ENCODE measurements around the gene AMZ1. TPM values are rescaled to one million over a fixed set of nuclear protein-coding genes. Genes with fewer than 3 reads are reported as not detected.
A peak's percentile ranks its signal among the peaks of the same experiment; 100 is the strongest.
"Not testable (repeated sequence)": the region's sequence is repeated elsewhere in the genome, so short reads cannot be mapped to it uniquely, and the experiment has no call there.

The AMZ1 gene
- total RNA-seq, 1 experiment from 2014 or later, result not detected

GRCh38 chr7:2727206-2727605 is 39.2 kb downstream of the AMZ1 start:
- not testable (repeated sequence) for DNase-seq (ENCODE audit: low spot score)

- no peak for DNase-seq (ENCODE audit: low spot score)
Observed at GRCh38 chr7:2728316-2729030, 40.5 kb downstream of the AMZ1 start.

DNA sequence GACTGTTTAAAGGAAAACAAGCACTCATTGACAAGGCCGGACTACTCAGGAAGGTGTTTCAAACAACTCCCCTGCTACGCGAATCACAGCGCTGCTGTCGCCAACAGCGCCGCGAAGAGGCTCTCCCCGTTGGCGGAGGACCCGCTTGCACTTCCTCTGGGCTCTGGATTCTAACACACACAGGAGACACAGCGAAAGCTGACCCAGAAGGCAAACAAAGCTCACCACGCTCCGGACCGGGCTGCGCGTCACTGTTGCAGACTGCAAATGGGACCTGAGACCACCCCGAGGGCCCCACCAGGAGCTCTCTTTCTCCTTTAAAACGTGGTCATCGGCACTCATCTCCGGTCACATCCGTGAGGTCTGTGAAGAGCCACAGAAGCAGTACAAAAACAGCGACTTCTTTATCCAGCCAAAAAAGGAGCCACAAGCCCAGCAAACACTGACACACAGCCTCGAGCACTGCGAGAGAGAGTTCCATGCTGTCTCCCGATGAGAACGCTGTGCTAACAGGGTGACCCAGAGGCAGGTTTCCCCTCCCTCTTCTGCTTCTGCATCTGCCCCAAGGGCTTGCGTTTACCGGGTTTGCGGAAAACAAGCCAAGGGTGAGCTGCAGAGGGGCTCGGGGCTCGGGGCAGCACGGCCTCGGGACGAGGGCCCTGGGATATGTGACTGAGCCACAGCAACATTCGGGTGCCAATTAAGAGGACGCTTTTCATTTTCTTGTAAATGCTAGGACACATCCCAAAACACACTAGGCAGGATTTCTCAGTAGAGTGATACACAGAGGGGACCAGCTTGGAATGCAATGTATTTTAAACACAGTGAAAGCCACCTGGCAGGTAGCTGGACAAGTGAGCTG is 41.3 kb downstream of the AMZ1 start:
- no peak for DNase-seq (ENCODE audit: low spot score)

DNA sequence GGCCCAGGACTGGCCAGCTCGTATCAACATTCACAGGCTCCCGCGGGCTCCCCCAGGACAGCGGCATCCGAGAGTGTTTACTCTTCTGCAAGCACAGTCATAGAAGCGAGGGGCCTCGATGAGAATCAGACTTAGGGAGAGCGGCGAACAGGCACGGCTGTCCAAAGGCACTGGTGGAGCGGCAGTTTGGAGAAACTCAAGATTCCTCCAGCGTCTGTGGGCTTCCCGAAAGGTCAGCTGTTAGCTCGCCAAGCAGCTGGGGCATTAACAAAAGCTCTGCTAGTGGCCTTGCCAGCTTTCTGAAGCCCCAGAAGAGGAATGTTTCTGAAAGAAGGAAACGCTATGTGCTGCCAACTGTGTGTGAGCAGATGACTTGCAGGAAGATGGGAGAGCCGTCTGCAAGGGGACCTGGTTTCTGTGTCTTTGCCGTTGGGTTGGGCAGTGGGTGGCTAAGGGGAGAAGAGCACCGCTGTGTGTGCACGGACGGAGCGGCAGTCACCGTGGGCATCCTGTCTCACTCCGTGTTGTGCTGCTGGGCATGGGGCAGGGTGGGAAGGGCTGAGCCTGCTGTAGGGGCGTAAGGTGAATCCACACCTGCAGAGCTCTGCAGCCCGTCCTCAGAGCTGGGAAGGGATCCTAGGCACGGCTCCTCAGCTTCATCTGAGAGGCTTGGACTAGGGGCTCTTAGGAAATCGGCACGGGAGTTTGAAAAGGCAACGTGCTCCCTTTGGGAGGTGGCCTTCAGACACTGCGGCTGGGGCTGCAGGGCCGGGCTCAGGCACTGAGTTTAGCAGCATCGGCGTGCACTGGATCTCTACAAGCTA is 42.1 kb downstream of the AMZ1 start:
- DNase-seq (ENCODE audit: low spot score), result no peak

DNA sequence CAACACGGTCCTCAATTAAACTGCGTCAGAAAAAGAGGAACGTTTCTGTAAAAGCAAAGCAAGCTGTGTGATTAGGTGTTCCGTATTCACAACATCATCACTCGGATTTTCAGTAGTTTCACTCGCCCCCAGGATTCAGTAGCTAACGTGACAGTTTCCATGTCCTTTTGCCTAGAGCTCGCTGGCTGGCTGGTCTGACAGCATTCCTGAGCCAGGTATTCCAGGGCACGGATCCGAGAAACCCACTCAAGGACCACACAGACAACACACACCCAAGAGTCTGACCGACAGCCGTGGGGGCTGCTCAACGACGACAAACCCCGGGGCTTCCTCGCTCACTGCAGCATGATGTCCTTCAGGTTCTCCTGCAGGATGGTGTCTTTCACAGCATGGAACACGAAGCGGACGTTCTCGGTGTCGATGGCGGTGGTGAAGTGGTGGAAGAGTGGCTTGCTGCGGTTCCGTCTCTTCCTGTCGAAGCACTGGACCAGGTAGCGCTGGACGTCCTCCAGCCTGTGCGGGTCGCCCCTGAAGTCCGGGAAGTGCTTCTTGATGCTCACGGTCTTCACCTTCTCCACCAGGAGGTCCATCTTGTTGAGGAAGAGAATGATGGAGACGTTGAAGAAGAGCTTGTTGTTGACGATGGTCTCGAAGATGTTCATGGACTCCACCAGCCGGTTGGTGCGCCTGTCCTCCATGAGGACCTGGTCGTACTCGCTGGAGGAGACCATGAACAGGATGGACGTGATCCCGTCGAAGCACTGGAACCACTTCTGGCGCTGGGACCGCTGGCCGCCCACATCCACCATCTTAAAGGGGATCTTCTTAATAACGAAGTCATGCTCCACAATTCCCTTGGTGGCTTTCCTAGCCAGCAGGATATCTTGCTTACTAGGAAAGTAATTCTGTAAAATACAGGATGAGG is 43.1 kb downstream of the AMZ1 start:
- no peak for DNase-seq (ENCODE audit: low spot score)

DNA sequence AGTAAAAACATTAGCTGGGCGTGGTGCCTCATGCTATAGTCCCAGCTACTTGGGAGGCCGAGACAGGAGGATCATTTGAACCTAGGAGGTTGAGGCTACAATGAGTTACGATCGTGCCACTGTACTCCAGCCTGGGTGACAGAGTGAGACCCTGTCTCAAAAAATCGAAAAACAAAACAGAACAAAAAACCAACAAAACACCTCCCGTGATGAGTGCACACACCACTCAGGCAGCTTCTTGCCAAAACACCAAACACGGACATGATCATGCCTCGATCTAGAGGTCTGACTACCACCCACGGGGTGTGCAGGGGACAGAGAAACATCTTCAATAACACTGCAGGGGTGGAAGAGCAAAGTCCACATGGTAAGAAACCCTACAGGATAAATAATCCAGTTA is 44.4 kb downstream of the AMZ1 start:
- DNase-seq (ENCODE audit: low spot score), result no peak

- peak; percentile 85 for DNase-seq (ENCODE audit: low spot score)
Observed at GRCh38 chr7:2732959-2733584, 45.1 kb downstream of the AMZ1 start.

DNA sequence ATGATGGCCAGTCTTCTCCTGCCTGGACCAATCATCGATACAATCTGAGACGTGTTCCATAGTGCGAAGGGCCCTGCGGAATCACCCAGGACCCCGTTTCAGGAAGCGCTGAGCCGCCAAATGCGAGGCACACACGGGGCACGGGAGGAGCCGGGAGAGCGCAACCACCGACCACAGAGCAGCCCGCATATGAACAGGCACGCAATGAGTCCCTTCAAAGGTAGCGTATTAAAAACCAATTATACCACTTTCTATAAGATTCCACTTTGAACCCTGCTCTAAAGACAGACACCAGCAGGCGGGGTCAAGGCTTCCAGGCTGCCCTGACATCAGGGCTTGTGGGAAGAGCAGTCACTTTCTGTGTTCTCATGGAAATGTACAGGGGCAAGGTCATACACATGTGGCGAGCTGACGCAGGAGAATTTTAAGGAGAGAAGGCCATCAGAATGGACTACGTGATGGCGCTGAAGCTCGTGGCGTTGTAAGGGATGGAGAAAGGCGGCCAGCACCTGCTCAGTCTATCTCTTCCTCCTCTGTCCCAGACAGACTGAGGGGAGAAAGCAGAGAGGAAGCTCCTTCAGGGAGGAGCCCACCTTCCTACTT is 46.2 kb downstream of the AMZ1 start:
- no peak for DNase-seq (ENCODE audit: low spot score)

DNA sequence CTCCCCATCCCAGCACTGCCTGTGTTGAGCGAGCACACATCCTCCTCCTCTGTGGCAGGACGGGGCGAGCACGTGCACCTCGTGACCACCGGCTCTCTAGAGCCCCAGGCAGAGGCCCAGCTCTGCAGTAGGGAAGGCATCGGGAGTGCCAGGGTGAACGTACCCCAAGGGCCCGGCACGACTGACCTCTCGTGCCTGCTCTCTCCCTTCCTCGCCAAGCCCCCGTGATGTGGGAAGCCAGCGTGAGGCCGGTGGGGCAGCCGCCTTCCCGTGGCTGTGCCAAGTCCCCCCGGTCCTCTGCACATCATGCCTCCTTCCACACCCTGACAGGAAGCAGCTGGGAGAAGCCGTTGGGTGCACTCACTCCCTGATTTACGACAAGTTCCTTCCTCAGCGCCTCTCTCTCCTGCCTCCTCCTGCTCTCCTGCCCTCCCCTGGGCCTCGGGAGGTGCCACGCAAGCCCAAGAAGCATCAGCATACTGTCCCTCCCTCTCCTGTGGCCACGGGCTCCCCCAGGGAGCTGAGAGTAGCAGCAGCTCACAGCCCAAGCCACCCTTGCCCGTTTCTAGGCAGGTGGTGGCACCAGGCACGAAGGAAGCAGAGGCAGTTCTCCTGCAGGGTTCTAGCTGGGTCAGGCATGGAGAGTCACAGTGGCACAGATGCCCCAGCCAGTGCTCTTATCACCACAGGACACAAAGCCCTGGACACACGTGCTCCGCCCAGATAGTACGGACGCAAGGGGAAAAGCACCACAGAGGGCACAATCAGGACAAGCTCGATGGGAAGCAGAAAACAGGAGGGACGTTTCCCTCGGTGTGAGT is 47.0 kb downstream of the AMZ1 start:
- DNase-seq (ENCODE audit: low spot score), result no peak

- no peak for DNase-seq (ENCODE audit: low spot score)
Observed at GRCh38 chr7:2735744-2736143, 47.7 kb downstream of the AMZ1 start.

DNA sequence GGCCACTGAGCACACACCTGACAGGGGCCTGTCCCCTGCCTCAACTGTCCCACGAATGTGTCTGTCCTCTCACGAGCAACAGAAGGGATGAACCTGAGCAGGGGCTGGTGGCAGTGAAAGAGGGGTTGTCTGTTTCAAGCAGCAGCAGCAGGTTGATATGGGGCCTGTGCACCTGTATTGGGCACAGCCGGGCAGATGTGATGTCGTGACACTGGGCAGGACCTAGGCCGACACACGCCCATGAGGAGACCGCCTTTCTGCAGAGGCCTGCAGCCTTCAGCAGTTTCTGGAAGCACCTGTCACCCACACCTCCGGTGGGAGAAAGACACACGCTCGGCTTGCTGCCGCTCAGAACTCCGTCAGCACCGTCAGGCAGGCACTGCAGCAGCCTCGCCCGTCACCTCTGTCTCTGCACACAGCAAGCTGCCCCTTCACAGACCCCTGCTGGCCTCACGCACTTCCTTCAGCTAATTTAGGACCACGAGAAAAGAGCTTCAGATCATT is 48.5 kb downstream of the AMZ1 start:
- DNase-seq (ENCODE audit: low spot score), result no peak

- DNase-seq (ENCODE audit: low spot score), result not testable (repeated sequence)
Observed at GRCh38 chr7:2737005-2737743, 49.2 kb downstream of the AMZ1 start.

- no peak for DNase-seq (ENCODE audit: low spot score)
Observed at GRCh38 chr7:2737771-2738540, 50.0 kb downstream of the AMZ1 start.

DNA sequence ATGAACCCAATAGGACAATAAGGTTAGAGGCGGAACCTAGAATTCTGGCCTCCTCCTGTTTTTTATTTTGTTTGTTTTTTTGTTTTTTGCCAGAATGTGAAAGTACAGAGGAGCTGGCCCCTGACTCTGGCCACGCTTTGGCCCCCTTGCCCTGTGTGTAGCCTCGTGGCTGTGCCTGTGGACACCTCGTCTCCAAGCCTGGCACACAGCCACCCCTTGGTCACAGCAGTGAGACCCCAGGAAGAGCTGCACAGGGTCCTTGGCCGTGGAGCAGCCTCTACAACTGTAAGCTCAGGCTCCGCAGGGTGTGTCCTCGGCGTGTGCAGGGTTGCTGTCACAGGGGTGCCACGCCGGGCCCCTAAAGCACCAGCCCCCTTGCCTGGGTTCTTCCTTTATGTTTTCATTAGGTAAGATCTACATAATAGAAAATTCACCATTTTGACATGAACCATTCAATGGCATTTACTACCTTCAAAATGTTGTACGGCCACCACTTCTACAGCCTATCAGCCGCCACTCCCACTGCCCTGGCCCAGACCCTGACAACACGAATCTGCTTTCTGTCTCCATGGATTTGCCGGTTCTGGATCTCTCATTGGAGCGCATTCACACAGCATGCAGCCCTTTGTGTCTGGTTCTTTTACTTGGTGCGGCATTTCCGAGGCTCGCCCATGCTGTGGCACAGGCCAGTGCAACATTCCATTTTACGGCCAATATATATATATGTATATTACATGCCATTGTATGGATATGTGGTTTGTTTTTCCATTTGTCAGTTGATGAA is 51.0 kb downstream of the AMZ1 start:
- DNase-seq (ENCODE audit: low spot score), result no peak

GRCh38 chr7:2743523-2744185 is 55.7 kb downstream of the AMZ1 start:
- DNase-seq (ENCODE audit: low spot score), result not testable (repeated sequence)

GRCh38 chr7:2748684-2749083 is 60.7 kb downstream of the AMZ1 start:
- DNase-seq (ENCODE audit: low spot score), result not testable (repeated sequence)

Data from HT-29 (cell line).